Measurements from ENCODE around the gene OPCML. TPM values are rescaled to one million over a fixed set of nuclear protein-coding genes. Genes with fewer than 3 reads are reported as not detected.

OPCML gene
- total and polyA plus RNA-seq, 2 donors (not counting 1 experiment from before 2014, with no cell fraction given) = 0.99 to 2.8 TPM

DNA sequence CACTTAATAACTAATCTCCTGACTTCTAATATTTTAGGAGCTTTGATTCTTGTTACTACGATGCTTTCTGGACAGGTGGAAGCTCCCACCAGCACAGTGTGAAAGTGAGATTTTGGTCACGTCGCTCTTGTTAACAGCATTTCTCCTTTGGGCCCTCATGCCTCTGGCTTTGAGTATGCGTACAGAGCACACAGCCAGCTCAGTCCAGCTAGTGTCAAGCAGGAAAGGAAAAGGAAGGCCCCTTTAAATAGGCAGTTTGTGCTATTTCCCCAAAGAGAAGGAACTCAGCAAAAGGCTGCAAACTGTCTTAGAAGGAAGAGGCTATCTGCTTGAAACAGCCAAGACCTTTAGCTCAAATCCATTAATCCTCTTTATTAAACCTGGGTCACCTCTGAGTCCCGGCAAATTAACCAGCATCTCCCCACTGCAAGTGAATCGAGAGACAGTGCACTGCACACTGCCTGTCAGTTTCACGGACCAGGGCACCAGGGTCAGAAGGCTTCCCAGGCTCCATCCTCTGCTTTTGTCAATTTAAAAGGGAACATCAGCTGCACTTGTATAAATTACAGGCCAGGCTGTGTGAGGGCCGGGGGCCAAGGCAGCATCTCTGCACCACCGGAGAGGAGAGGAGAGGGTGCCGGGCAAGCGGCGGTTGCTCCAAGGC lies 34.7 kb downstream of the OPCML start:
- H3K36me3 ChIP-seq (ENCODE audit: control insufficient read depth, insufficient read depth, low read length) = no peaks in the 10 kb centered on the region
- no peaks in the 10 kb centered on the region for H3K79me2 ChIP-seq (ENCODE audit: control insufficient read depth, insufficient read depth, low read length)
- H3K4me1 ChIP-seq (ENCODE audit: control insufficient read depth, extremely low read depth, insufficient read depth, low read length) = no peaks in the 10 kb centered on the region
- no peak for DNase-seq (ENCODE audit: low read depth in 2 of 2)
- no peak overlapping the region for H3K4me3 ChIP-seq (replicated peaks in 1 of 4; ENCODE audit: control extremely low read depth in 1 of 4, insufficient read depth in 1 of 4, low read depth in 3 of 4, low read length in 4 of 4)
- H3K9me3 ChIP-seq (ENCODE audit: control insufficient read depth, insufficient read depth, low read depth, low read length) = no peaks in the 10 kb centered on the region
- no peaks in the 10 kb centered on the region for H3K27me3 ChIP-seq (ENCODE audit: control insufficient read depth, insufficient read depth, low read length)
- no peak overlapping the region for H3K9ac ChIP-seq (ENCODE audit: insufficient read depth, low read length)
- H4K20me1 ChIP-seq (ENCODE audit: control insufficient read depth, extremely low read depth, insufficient read depth, low read length) = no peaks in the 10 kb centered on the region
- no peak overlapping the region for H3K4me2 ChIP-seq (ENCODE audit: extremely low read depth, insufficient read depth, low read length)
- no peak for TF ChIP-seq CTCF (conservative IDR thresholded peaks at IDR 0.05 in 1 of 2, IDR thresholded peaks at IDR 0.05 in 1 of 2; ENCODE audit: low read depth in 1 of 2, low read length in 2 of 2)
- TF ChIP-seq EZH2 (IDR thresholded peaks at IDR 0.05; ENCODE audit: low read length, missing control alignments) = no peak
- H2AFZ ChIP-seq (ENCODE audit: low read length) = no peak overlapping the region
- no peak overlapping the region for H3K27ac ChIP-seq (ENCODE audit: insufficient read depth, low read length)

GRCh38 chr11:133492895-133493294 lies 39.4 kb downstream of the OPCML start:
- no peak overlapping the region for H3K4me3 ChIP-seq (replicated peaks in 1 of 4; ENCODE audit: control extremely low read depth in 1 of 4, insufficient read depth in 1 of 4, low read depth in 3 of 4, low read length in 4 of 4)

More at GRCh38 chr11:133492895-133493294, 39.4 kb downstream of the OPCML start:
- no peaks in the 10 kb centered on the region for H3K27me3 ChIP-seq (ENCODE audit: control insufficient read depth, insufficient read depth, low read length)
- no peaks in the 10 kb centered on the region for H3K79me2 ChIP-seq (ENCODE audit: control insufficient read depth, insufficient read depth, low read length)
- H2AFZ ChIP-seq (ENCODE audit: low read length) = no peak overlapping the region
- H3K9ac ChIP-seq (ENCODE audit: insufficient read depth, low read length) = no peak overlapping the region
- H3K36me3 ChIP-seq (ENCODE audit: control insufficient read depth, insufficient read depth, low read length) = no peaks in the 10 kb centered on the region
- no peak for TF ChIP-seq EZH2 (IDR thresholded peaks at IDR 0.05; ENCODE audit: low read length, missing control alignments)
- no peak for TF ChIP-seq CTCF (conservative IDR thresholded peaks at IDR 0.05 in 1 of 2, IDR thresholded peaks at IDR 0.05 in 1 of 2; ENCODE audit: low read depth in 1 of 2, low read length in 2 of 2)
- no peaks in the 10 kb centered on the region for H4K20me1 ChIP-seq (ENCODE audit: control insufficient read depth, extremely low read depth, insufficient read depth, low read length)
- no peak for DNase-seq (ENCODE audit: low read depth in 2 of 2)
- H3K4me2 ChIP-seq (ENCODE audit: extremely low read depth, insufficient read depth, low read length) = no peak overlapping the region
- H3K4me1 ChIP-seq (ENCODE audit: control insufficient read depth, extremely low read depth, insufficient read depth, low read length) = no peaks in the 10 kb centered on the region
- H3K27ac ChIP-seq (ENCODE audit: insufficient read depth, low read length) = no peak overlapping the region
- no peaks in the 10 kb centered on the region for H3K9me3 ChIP-seq (ENCODE audit: control insufficient read depth, insufficient read depth, low read depth, low read length)
